Keratinocyte (primary cell): ENCODE measurements around the gene TMBIM1. TPM values are rescaled to one million over a fixed set of nuclear protein-coding genes. Genes with fewer than 3 reads are reported as not detected.

Experiments
- DNase-seq: peaks from one replicate; pipeline ENCODE4 v3.0.0-alpha.2; 2011; ENCODE audit warnings: low read depth, missing footprints, low spot score
- FAIRE-seq: peaks from 2 replicates; lab custom pipeline; 2011; peaks lifted over from hg19 to GRCh38; lab: Jason Lieb, UNC
- H2AFZ ChIP-seq: 2 replicates; pipeline ENCODE4 v1.6.0; 2012; ENCODE audit warnings: low read length, control low read depth, inconsistent platforms; ENCODE audit not compliant: control insufficient read depth
- H3K27ac ChIP-seq: 2 replicates; pipeline ENCODE4 v1.5.1; 2011; ENCODE audit warnings: low read length; ENCODE audit not compliant: control insufficient read depth, insufficient read depth
- H3K27me3 ChIP-seq: 3 replicates; pipeline ENCODE4 v1.6.0; 2011; ENCODE audit warnings: low read length; ENCODE audit not compliant: control insufficient read depth, insufficient read depth; ENCODE audit errors: extremely low read depth
- H3K36me3 ChIP-seq, 2 experiments: 2 replicates in 1 of 2; 3 replicates in 1 of 2; pipeline ENCODE4 v1.5.1; 2011; ENCODE audit warnings: low read length in 2 of 2, mild to moderate bottlenecking in 1 of 2; ENCODE audit not compliant: control insufficient read depth in 2 of 2, insufficient read depth in 2 of 2; ENCODE audit errors: extremely low read depth in 1 of 2
- H3K4me1 ChIP-seq: 3 replicates; pipeline ENCODE4 v1.5.1; 2011; ENCODE audit warnings: low read length; ENCODE audit not compliant: control insufficient read depth, insufficient read depth; ENCODE audit errors: extremely low read depth
- H3K4me2 ChIP-seq: 3 replicates; pipeline ENCODE4 v1.6.0; 2011; ENCODE audit warnings: low read depth, low read length; ENCODE audit not compliant: control insufficient read depth, insufficient read depth; ENCODE audit errors: extremely low read depth
- H3K4me3 ChIP-seq, 3 experiments: fragments of 200-600 bp in 1 of 3; sonication (generic) in 1 of 3; 2 replicates in 2 of 3; 3 replicates in 1 of 3; pipeline ENCODE4 v1.5.1; 2011 to 2016; ENCODE audit warnings: low read length in 3 of 3, mild to moderate bottlenecking in 3 of 3, control low read depth in 2 of 3, inconsistent platforms in 1 of 3, low read depth in 1 of 3, mixed read lengths in 1 of 3, mixed run types in 1 of 3, moderate library complexity in 1 of 3; ENCODE audit not compliant: control insufficient read depth in 2 of 3, insufficient read depth in 2 of 3; ENCODE audit errors: extremely low read depth in 1 of 3
- H3K79me2 ChIP-seq: 2 replicates; pipeline ENCODE4 v1.6.0; 2012; ENCODE audit warnings: low read length; ENCODE audit not compliant: control insufficient read depth, insufficient read depth
- H3K9ac ChIP-seq: 3 replicates; pipeline ENCODE4 v1.6.0; 2011; ENCODE audit warnings: low read length; ENCODE audit not compliant: control insufficient read depth, insufficient read depth; ENCODE audit errors: extremely low read depth
- H3K9me1 ChIP-seq: 3 replicates; pipeline ENCODE4 v1.6.0; 2011; ENCODE audit warnings: low read length; ENCODE audit not compliant: control insufficient read depth, insufficient read depth; ENCODE audit errors: extremely low read depth
- H3K9me3 ChIP-seq: 2 replicates; pipeline ENCODE4 v1.5.1; 2012; ENCODE audit warnings: low read depth, low read length; ENCODE audit not compliant: control insufficient read depth
- H4K20me1 ChIP-seq: 3 replicates; pipeline ENCODE4 v1.6.0; 2011; ENCODE audit warnings: low read length; ENCODE audit not compliant: control insufficient read depth, insufficient read depth; ENCODE audit errors: extremely low read depth
- CTCF ChIP-seq, 3 experiments: IDR thresholded peaks in 1 of 3; conservative IDR thresholded peaks in 1 of 3; optimal IDR thresholded peaks in 1 of 3; 2 replicates in 2 of 3; 3 replicates in 1 of 3; pipeline versions ENCODE3 to v1.5.1; 2011; ENCODE audit warnings: low read length in 3 of 3, mild to moderate bottlenecking in 3 of 3, moderate library complexity in 2 of 3, control low read depth in 1 of 3, inconsistent platforms in 1 of 3; ENCODE audit not compliant: insufficient read depth in 2 of 3; ENCODE audit errors: extremely low read depth in 1 of 3
- EZH2 ChIP-seq: IDR thresholded peaks from one replicate; pipeline ENCODE4 v1.6.1; 2012; ENCODE audit warnings: inconsistent platforms, mild to moderate bottlenecking, low read length, moderate library complexity
- dilution Hi-C: fragments of 300-500 bp; cut with MboI; formaldehyde crosslinking; loops from one replicate; pipeline ENCODE4 v1.7.0; 2020; ENCODE audit warnings: low sequenced_read_pairs; ENCODE audit not compliant: extremely low pct_ligation_motif_present
- polyA plus RNA-seq, 5 experiments: library from polyadenylated mRNA; depleted of rRNA in 3 of 5; stranded (reverse) in 3 of 5; stranded (forward) in 1 of 5; unstranded in 1 of 5; fragments of >200 nt; gene quantifications; 1 replicate in 1 of 5; 2 replicates in 3 of 5; 3 replicates in 1 of 5; pipeline versions ENCODE4 v1.2.1 to v1.2.3, GENCODE V29; 2011 to 2012; ENCODE audit warnings: missing spikeins in 2 of 5, low read depth in 1 of 5, low replicate concordance in 1 of 5
- small RNA-seq, 3 experiments: library from RNA; depleted of rRNA; stranded (forward); fragments of <200 nt; gene quantifications; one replicate each; pipeline ENCODE3, GENCODE V24; 2012; ENCODE audit warnings: low read depth in 3 of 3, low replicate concordance in 1 of 3; ENCODE audit not compliant: insufficient read length in 3 of 3

Gene TMBIM1
- polyA plus RNA-seq, 1 donor (not counting 4 experiments of a cell fraction or from before 2014, with no cell fraction given): 609 TPM

- Histone ChIP-seq H3K9ac (no peak overlapping the region), H3K36me3 (peaks cover 27 to 29% of the 10 kb centered on the region in 2 experiments), H3K9me3 (no peaks in the 10 kb centered on the region), H3K4me2 (no peak overlapping the region), H4K20me1 (peaks cover 46% of the 10 kb centered on the region), H2AFZ (no peak overlapping the region), H3K27me3 (no peaks in the 10 kb centered on the region), H3K9me1 (peaks cover under 1% of the 10 kb centered on the region), H3K4me3 (no peak overlapping the region), H3K79me2 (peaks cover 70% of the 10 kb centered on the region), H3K27ac (no peak overlapping the region), H3K4me1 (peaks cover 46% of the 10 kb centered on the region)
- dilution Hi-C loops: no loop called here
- FAIRE-seq (no peak), DNase-seq (no peak)
- no peak for TF ChIP-seq EZH2
- no peak for TF ChIP-seq CTCF (optimal IDR thresholded peaks at IDR 0.05 in 1 of 3, IDR thresholded peaks at IDR 0.05 in 1 of 3, conservative IDR thresholded peaks at IDR 0.05 in 1 of 3; ENCODE audit: extremely low read depth in 1 of 3, insufficient read depth in 2 of 3, low read length in 3 of 3)
Measured at GRCh38 chr2:218226903-218227302, 65.4 kb downstream of the TMBIM1 start.

Small RNAs within 50 kb of the gene (small RNA-seq; reads per million reads assigned to genes)
- gene MIR6810: 0 reads per million in 3 experiments

Other genes starting within 250 kb of the TMBIM1 start
- gene RUFY4, start 223.2 kb downstream of the TMBIM1 start, polyA plus RNA-seq: not detected in 3 replicates
- 1.4 to 2.9 TPM (median 1.5 TPM) in 3 replicates for gene CXCR2, start 166.5 kb downstream of the TMBIM1 start, polyA plus RNA-seq
- gene CXCR1, start 125.5 kb downstream of the TMBIM1 start, polyA plus RNA-seq: 12.7 to 23.5 TPM (median 14.5 TPM) in 3 replicates
- 945 to 1,145 TPM (median 1,121 TPM) in 3 replicates for gene ARPC2, start 75.3 kb downstream of the TMBIM1 start, polyA plus RNA-seq
- 0.10 to 0.18 TPM (median 0.12 TPM) in 3 replicates for gene GPBAR1, start 31.5 kb downstream of the TMBIM1 start, polyA plus RNA-seq
- 76.3 to 94.3 TPM (median 78.4 TPM) in 3 replicates for gene AAMP, start 22.4 kb downstream of the TMBIM1 start, polyA plus RNA-seq
- gene PNKD, start 22.0 kb downstream of the TMBIM1 start, polyA plus RNA-seq: 21.8 to 36.2 TPM (median 22.8 TPM) in 3 replicates
- gene CATIP, start 64.4 kb upstream of the TMBIM1 start, polyA plus RNA-seq: not detected in 3 replicates
- gene SLC11A1, start 89.8 kb upstream of the TMBIM1 start, polyA plus RNA-seq: 0.46 to 1.2 TPM (median 0.70 TPM) in 3 replicates
- gene CTDSP1, start 107.4 kb upstream of the TMBIM1 start, polyA plus RNA-seq: 38.7 to 47.1 TPM (median 46.4 TPM) in 3 replicates
- gene VIL1, start 126.6 kb upstream of the TMBIM1 start, polyA plus RNA-seq: not detected in 3 replicates